Gastrocnemius medialis (tissue), 4 donors: ENCODE results near the gene AUTS2.

ENCODE experiments used
- CTCF ChIP-seq, 5 experiments: fragments of 450-650 bp in 3 of 5; fragments of 200-600 bp in 2 of 5; sonication (generic) in 2 of 5; IDR thresholded peaks in 4 of 5; conservative IDR thresholded peaks in 1 of 5; 1 replicate in 4 of 5; 2 replicates in 1 of 5; pipeline ENCODE4 v1.5.1; 2016 to 2019; ENCODE audit warnings: antibody characterized with exemption in 5 of 5, mild to moderate bottlenecking in 3 of 5, moderate library complexity in 3 of 5
- POLR2A ChIP-seq, 2 donors: fragments of 450-650 bp; IDR thresholded peaks; one replicate each; pipeline ENCODE4 v1.6.1; 2017; ENCODE audit warnings: antibody characterized with exemption in 2 of 2, mild to moderate bottlenecking in 2 of 2, moderate library complexity in 2 of 2

DNA sequence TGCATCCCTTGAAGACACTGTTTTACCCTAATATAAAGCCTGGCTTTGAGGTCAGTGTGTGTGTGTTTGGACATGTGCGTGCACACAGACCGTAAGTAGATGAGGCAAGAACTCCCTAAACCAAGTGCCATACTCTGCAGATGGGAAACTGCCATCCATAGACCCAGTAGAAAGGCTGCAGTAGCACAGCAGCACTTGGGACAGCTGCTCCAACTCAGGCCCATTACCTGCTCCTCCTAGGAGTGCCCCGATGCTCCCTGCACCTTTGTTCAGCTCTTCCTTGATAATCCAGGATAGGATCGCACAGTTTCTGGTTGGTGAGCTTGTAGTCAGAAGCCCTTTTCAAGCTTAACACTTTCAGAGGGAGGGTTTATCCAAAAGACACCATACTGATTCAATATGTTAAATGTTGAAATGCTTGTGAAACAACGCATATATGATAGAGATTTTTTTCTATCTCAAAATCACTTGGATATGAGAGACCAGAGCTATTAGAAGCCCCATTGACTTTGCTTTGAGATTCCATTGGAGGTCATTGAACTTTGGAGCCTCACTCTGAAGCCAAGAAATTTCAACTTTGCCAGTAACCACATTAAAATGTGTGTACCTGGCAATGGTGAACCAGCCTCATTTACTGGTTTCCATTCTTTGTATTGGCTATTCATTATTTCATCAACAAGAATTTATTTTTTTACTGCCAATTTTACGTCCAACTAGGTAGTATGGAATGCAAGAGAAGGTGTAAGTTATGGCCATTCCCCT lies 776.7 kb downstream of the AUTS2 start:
- TF ChIP-seq CTCF (IDR thresholded peaks at IDR 0.05 in 4 of 5, conservative IDR thresholded peaks at IDR 0.05 in 1 of 5) (no peak), POLR2A (IDR thresholded peaks at IDR 0.05) (no peak)
